ENCODE measurements around the gene TRAK1.

Gene TRAK1

GRCh38 chr3:42149532-42149931 lies 58.4 kb downstream of the TRAK1 start:
- in situ Hi-C loops (cut with HindIII; ENCODE audit: low sequenced_read_pairs): no loop called here
- DNase-seq (ENCODE audit: low read depth): no peak
- no peak overlapping the region for H3K4me3 ChIP-seq (ENCODE audit: low read depth, low read length)
- TF ChIP-seq CTCF (IDR thresholded peaks at IDR 0.05; ENCODE audit: low read depth, low read length, missing control alignments): no peak

GRCh38 chr3:42149975-42150374 lies 58.8 kb downstream of the TRAK1 start:
- no peak for TF ChIP-seq CTCF (IDR thresholded peaks at IDR 0.05; ENCODE audit: low read depth, low read length, missing control alignments)
- no peak for DNase-seq (ENCODE audit: low read depth)
- no peak overlapping the region for H3K4me3 ChIP-seq (ENCODE audit: low read depth, low read length)

GRCh38 chr3:42151596-42152168 lies 60.5 kb downstream of the TRAK1 start:
- in situ Hi-C loops (cut with HindIII; ENCODE audit: low sequenced_read_pairs): no loop called here
- no peak overlapping the region for H3K4me3 ChIP-seq (ENCODE audit: low read depth, low read length)
- no peak for TF ChIP-seq CTCF (IDR thresholded peaks at IDR 0.05; ENCODE audit: low read depth, low read length, missing control alignments)
- no peak for DNase-seq (ENCODE audit: low read depth)

More at GRCh38 chr3:42149975-42150374, 58.8 kb downstream of the TRAK1 start:
- in situ Hi-C loops (cut with HindIII; ENCODE audit: low sequenced_read_pairs): no loop called here

- TF ChIP-seq CTCF (IDR thresholded peaks at IDR 0.05; ENCODE audit: low read depth, low read length, missing control alignments): no peak
- no peak overlapping the region for H3K4me3 ChIP-seq (ENCODE audit: low read depth, low read length)
- in situ Hi-C loops (cut with HindIII; ENCODE audit: low sequenced_read_pairs): no loop called here
- DNase-seq (ENCODE audit: low read depth): no peak
These were observed 61.0 kb downstream of the TRAK1 start for GRCh38 chr3:42152193-42152592.

GRCh38 chr3:42153039-42153438 lies 61.9 kb downstream of the TRAK1 start:
- in situ Hi-C loops (cut with HindIII; ENCODE audit: low sequenced_read_pairs): no loop called here
- no peak overlapping the region for H3K4me3 ChIP-seq (ENCODE audit: low read depth, low read length)
- DNase-seq (ENCODE audit: low read depth): no peak
- TF ChIP-seq CTCF (IDR thresholded peaks at IDR 0.05; ENCODE audit: low read depth, low read length, missing control alignments): no peak

GRCh38 chr3:42157540-42158538 lies 66.7 kb downstream of the TRAK1 start:
- no peak overlapping the region for H3K4me3 ChIP-seq (ENCODE audit: low read depth, low read length)
- DNase-seq (ENCODE audit: low read depth): no peak
- in situ Hi-C loops (cut with HindIII; ENCODE audit: low sequenced_read_pairs): no loop called here
- TF ChIP-seq CTCF (IDR thresholded peaks at IDR 0.05; ENCODE audit: low read depth, low read length, missing control alignments): no peak
